ACC112 (cell line): ENCODE results near the gene PAX5.

Source experiments
- H2AFZ ChIP-seq: fragments of 200-600 bp; sonication (generic); one replicate; pipeline ENCODE4 v1.6.0; 2017; ENCODE audit warnings: antibody characterized with exemption, low read length; ENCODE audit not compliant: unreplicated experiment
- H3K27ac ChIP-seq: fragments of 200-600 bp; sonication (generic); 2 replicates; pipeline ENCODE4 v1.5.1; 2014; ENCODE audit warnings: low read depth, mild to moderate bottlenecking, antibody characterized with exemption, low read length, moderate library complexity
- H3K27me3 ChIP-seq: fragments of 200-600 bp; sonication (generic); 2 replicates; pipeline ENCODE4 v1.6.1; 2014; ENCODE audit warnings: mild to moderate bottlenecking, antibody characterized with exemption, low read length, moderate library complexity, mixed read lengths; ENCODE audit not compliant: insufficient read depth
- H3K36me3 ChIP-seq: fragments of 200-600 bp; sonication (generic); 2 replicates; pipeline ENCODE4 v1.6.1; 2016; ENCODE audit warnings: mild to moderate bottlenecking, antibody characterized with exemption, low read length, moderate library complexity, mixed read lengths; ENCODE audit not compliant: insufficient read depth
- H3K4me1 ChIP-seq: fragments of 200-600 bp; sonication (generic); one replicate; pipeline ENCODE4 v1.6.1; 2016; ENCODE audit warnings: low read length, mixed read lengths; ENCODE audit not compliant: insufficient read depth, unreplicated experiment, control insufficient read depth
- H3K4me3 ChIP-seq: fragments of 200-600 bp; sonication (generic); 2 replicates; pipeline ENCODE4 v1.5.1; 2014; ENCODE audit warnings: mild to moderate bottlenecking, low read depth, low read length
- H3K79me2 ChIP-seq: fragments of 200-600 bp; sonication (generic); one replicate; pipeline ENCODE4 v1.6.0; 2016; ENCODE audit warnings: low read length; ENCODE audit not compliant: control insufficient read depth, unreplicated experiment, insufficient read depth

The PAX5 gene

DNA sequence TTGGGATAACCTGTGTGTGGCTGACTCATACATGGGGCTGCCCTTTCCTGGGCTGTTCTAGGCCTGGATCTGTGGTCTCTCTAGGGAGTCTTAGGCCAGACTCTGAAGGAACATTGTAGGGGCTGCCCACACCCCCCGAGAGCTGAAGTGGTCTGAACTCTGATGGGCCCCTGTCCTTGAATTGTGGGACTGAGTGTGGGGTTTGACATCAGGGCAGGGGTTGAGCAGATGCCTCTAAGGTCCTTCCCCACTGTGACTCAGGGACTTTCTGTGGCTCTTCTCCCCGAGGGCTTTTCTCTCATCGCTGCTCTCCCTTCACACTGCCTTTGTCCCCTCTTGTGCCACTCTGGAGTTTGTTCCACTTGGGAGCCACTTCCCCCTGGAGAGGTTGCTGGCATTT lies 246.4 kb downstream of the PAX5 start:
- Histone ChIP-seq H3K4me3 (no peak overlapping the region), H3K27me3 (peaks cover 74% of the 10 kb centered on the region), H2AFZ (no peak overlapping the region), H3K4me1 (no peaks in the 10 kb centered on the region), H3K36me3 (no peaks in the 10 kb centered on the region), H3K27ac (no peak overlapping the region), H3K79me2 (no peaks in the 10 kb centered on the region)
